Activated CD8-positive, alpha-beta T cell treated with anti-CD3 and anti-CD28 coated beads for 36 hours (primary cell): ENCODE results near the gene ZC3H12C. TPM values are rescaled to one million over a fixed set of nuclear protein-coding genes. Genes with fewer than 3 reads are reported as not detected.

Experiments used
- ATAC-seq: fragments of 200-7000 bp; cut with Tn5 transposase; one replicate; pipeline ENCODE4 v1.10.0; 2021; ENCODE audit warnings: mild to moderate bottlenecking, moderate library complexity
- CTCF ChIA-PET: fragments of 350-600 bp; sonication (Branson Sonifier 250); formaldehyde crosslinking; loops from one replicate; lab custom pipeline; 2021; ENCODE audit warnings: antibody characterized with exemption; lab: Charles Lee
- POLR2A ChIA-PET: fragments of 350-600 bp; sonication (Branson Sonifier 250); formaldehyde crosslinking; loops from one replicate; lab custom pipeline; 2021; ENCODE audit warnings: antibody characterized with exemption; lab: Charles Lee
- DNase-seq: peaks from one replicate; pipeline ENCODE4 v3.0.0-alpha.2; 2020
- H3K27ac Mint-ChIP-seq: one replicate; pipeline ENCODE4 v1.8.0; 2021; ENCODE audit warnings: mild to moderate bottlenecking, mixed read lengths
- H3K27me3 Mint-ChIP-seq: one replicate; pipeline ENCODE4 v1.8.0; 2021; ENCODE audit warnings: mixed read lengths
- H3K36me3 Mint-ChIP-seq: one replicate; pipeline ENCODE4 v1.8.0; 2021; ENCODE audit warnings: low read depth, mixed read lengths
- H3K4me1 Mint-ChIP-seq: one replicate; pipeline ENCODE4 v1.8.0; 2021; ENCODE audit warnings: low read depth, mixed read lengths
- H3K4me3 Mint-ChIP-seq: one replicate; pipeline ENCODE4 v1.8.0; 2021; ENCODE audit warnings: mild to moderate bottlenecking, moderate library complexity, mixed read lengths
- H3K9me3 Mint-ChIP-seq: one replicate; pipeline ENCODE4 v1.8.0; 2021; ENCODE audit warnings: mixed read lengths
- intact Hi-C: fragments of 100-400 bp; cut with micrococcal nuclease; formaldehyde crosslinking; loops from one replicate; pipeline ENCODE4 v1.10.0; 2022
- total RNA-seq, 2 experiments: library from RNA; stranded (reverse); gene quantifications; one replicate each; pipeline ENCODE4 v1.2.3, GENCODE V29; 2021
- TF ChIP-seq, protein P1 (sequence below): fragments of 200-600 bp; IDR thresholded peaks from one replicate; pipeline ENCODE4 v1.8.0; 2022; ENCODE audit warnings: antibody characterized with exemption, mild to moderate bottlenecking

ZC3H12C gene
- total RNA-seq, 2 experiments from 2014 or later: 0.40 to 0.45 TPM

DNA sequence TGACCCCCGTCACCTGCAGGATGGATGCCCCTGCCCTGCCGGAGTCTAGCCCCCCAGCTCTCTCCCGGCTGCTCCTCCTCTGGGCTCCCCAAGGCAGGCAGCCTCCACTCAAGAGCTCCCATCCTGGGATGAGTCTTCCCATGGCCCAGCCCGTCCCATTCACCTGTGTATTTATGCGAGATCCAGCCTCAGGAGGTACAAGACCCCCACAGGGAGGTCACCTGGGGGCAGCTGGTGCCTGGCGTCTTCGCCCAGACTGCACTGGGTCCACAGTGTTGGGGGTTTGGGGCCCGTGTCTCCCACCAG is 43.0 kb upstream of the ZC3H12C start:
- Mint-ChIP-seq H3K36me3 (no peaks in the 10 kb centered on the region), H3K4me3 (no peak overlapping the region), H3K9me3 (peaks cover 7% of the 10 kb centered on the region), H3K4me1 (no peaks in the 10 kb centered on the region), H3K27ac (no peak overlapping the region), H3K27me3 (no peaks in the 10 kb centered on the region)
- POLR2A ChIA-PET: no interaction called here
- TF ChIP-seq, protein P1, sequence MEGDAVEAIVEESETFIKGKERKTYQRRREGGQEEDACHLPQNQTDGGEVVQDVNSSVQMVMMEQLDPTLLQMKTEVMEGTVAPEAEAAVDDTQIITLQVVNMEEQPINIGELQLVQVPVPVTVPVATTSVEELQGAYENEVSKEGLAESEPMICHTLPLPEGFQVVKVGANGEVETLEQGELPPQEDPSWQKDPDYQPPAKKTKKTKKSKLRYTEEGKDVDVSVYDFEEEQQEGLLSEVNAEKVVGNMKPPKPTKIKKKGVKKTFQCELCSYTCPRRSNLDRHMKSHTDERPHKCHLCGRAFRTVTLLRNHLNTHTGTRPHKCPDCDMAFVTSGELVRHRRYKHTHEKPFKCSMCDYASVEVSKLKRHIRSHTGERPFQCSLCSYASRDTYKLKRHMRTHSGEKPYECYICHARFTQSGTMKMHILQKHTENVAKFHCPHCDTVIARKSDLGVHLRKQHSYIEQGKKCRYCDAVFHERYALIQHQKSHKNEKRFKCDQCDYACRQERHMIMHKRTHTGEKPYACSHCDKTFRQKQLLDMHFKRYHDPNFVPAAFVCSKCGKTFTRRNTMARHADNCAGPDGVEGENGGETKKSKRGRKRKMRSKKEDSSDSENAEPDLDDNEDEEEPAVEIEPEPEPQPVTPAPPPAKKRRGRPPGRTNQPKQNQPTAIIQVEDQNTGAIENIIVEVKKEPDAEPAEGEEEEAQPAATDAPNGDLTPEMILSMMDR: no peak
- DNase-seq: no peak
- no peak for ATAC-seq
- intact Hi-C loops: no loop called here
- CTCF ChIA-PET: no interaction called here

DNA sequence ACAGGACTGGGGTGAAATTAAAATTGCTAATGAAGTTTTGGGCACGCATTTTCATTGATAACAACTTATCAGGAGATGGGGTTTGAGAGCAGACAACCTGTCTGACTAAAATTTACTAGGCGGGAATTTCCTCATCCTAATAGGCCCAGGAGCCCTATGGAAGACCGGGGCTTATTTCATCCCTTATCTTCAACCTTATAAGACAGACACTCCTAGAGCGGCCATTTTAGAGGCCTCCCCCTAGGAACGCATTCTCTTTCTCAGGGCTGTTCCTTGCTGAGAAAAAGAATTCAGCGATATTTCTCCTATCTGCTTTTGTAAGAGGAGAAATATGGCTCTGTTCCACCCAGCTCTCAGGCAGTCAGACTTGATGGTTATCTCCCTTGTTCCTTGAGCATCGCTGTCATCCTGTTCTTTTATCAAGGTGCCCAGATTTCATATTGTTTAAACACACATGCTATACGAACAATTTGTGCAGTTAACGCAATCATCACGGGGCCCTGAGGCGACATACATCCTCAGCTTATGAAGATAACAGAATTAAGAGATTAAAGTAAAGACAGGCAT is 39.3 kb upstream of the ZC3H12C start:
- peaks cover 7% of the 10 kb centered on the region for H3K9me3 Mint-ChIP-seq
- intact Hi-C loops: no loop called here
- no peak for ATAC-seq
- H3K4me3 Mint-ChIP-seq: no peak overlapping the region
- TF ChIP-seq, protein P1: no peak
- POLR2A ChIA-PET: no interaction called here
- no peak for DNase-seq
- no peaks in the 10 kb centered on the region for H3K36me3 Mint-ChIP-seq
- no peaks in the 10 kb centered on the region for H3K4me1 Mint-ChIP-seq
- H3K27me3 Mint-ChIP-seq: no peaks in the 10 kb centered on the region
- CTCF ChIA-PET: no interaction called here
- H3K27ac Mint-ChIP-seq: no peak overlapping the region

- intact Hi-C loops: no loop called here
- TF ChIP-seq, protein P1: no peak
- POLR2A ChIA-PET: no interaction called here
- ATAC-seq (no peak), DNase-seq (no peak)
- H3K27me3 Mint-ChIP-seq: no peaks in the 10 kb centered on the region
- CTCF ChIA-PET: no interaction called here
- H3K4me1 Mint-ChIP-seq: no peaks in the 10 kb centered on the region
- H3K27ac Mint-ChIP-seq: no peak overlapping the region
- no peaks in the 10 kb centered on the region for H3K36me3 Mint-ChIP-seq
- peaks cover 7% of the 10 kb centered on the region for H3K9me3 Mint-ChIP-seq
- H3K4me3 Mint-ChIP-seq: no peak overlapping the region
Observed at GRCh38 chr11:110056956-110057355, 36.2 kb upstream of the ZC3H12C start.

- Mint-ChIP-seq H3K4me1 (no peaks in the 10 kb centered on the region), H3K4me3 (no peak overlapping the region), H3K9me3 (no peaks in the 10 kb centered on the region), H3K36me3 (no peaks in the 10 kb centered on the region), H3K27me3 (peaks cover 4% of the 10 kb centered on the region), H3K27ac (no peak overlapping the region)
- no peak for ATAC-seq
- POLR2A ChIA-PET: no interaction called here
- no peak for DNase-seq
- intact Hi-C loops: no loop called here
- CTCF ChIA-PET: no interaction called here
- TF ChIP-seq, protein P1: no peak
Observed at GRCh38 chr11:110059706-110060463, 33.3 kb upstream of the ZC3H12C start.

GRCh38 chr11:110061296-110061695 is 31.9 kb upstream of the ZC3H12C start:
- POLR2A ChIA-PET: no interaction called here
- H3K27me3 Mint-ChIP-seq: peaks cover 4% of the 10 kb centered on the region
- CTCF ChIA-PET: interaction anchor here (1.1 kb wide), 1 partner anchor 17 kb away, joined by 3 read pairs; no protein-coding TSS in a partner anchor

More at GRCh38 chr11:110061296-110061695, 31.9 kb upstream of the ZC3H12C start:
- TF ChIP-seq, protein P1: no peak
- intact Hi-C loops: no loop called here
- no peaks in the 10 kb centered on the region for H3K9me3 Mint-ChIP-seq
- H3K27ac Mint-ChIP-seq: no peak overlapping the region
- no peak overlapping the region for H3K4me3 Mint-ChIP-seq
- no peak for DNase-seq
- no peaks in the 10 kb centered on the region for H3K4me1 Mint-ChIP-seq
- no peak for ATAC-seq
- H3K36me3 Mint-ChIP-seq: no peaks in the 10 kb centered on the region
